ENCODE results near the gene SPN. TPM values are rescaled to one million over a fixed set of nuclear protein-coding genes. Genes with fewer than 3 reads are reported as not detected.

The SPN gene
- total RNA-seq, 4 donors from 2014 or later: 1.2 to 2.3 (median 2.0) TPM; not detected in 1

DNA sequence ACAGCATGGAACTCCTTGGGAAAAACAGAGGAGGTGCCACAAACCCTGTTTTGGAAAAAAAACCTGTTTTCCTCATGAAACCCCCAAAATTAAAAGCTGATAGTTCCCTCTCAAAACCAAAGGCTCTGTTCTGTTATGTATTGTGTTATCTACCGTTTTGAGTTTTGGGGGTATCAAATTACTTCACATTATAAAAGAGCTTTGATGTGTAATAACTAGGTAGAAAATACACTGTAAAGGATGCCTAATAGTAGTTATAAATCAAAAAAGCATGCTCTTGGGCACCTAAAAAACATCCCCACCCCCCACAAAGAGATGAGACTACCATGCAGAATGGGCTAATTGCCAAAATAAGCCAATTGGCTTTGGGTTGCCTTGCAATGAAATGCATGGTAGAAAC is 51.9 kb downstream of the SPN start:
- Histone ChIP-seq H3K4me1 (peaks cover 0 to 7% (median 0%) of the 10 kb centered on the region in 3 donors), H3K4me3 (no peak overlapping the region), H3K9me3 (no peaks in the 10 kb centered on the region), H3K36me3 (no peaks in the 10 kb centered on the region), H3K27ac (no peak overlapping the region), H3K27me3 (no peaks in the 10 kb centered on the region)
- TF ChIP-seq, protein P1, sequence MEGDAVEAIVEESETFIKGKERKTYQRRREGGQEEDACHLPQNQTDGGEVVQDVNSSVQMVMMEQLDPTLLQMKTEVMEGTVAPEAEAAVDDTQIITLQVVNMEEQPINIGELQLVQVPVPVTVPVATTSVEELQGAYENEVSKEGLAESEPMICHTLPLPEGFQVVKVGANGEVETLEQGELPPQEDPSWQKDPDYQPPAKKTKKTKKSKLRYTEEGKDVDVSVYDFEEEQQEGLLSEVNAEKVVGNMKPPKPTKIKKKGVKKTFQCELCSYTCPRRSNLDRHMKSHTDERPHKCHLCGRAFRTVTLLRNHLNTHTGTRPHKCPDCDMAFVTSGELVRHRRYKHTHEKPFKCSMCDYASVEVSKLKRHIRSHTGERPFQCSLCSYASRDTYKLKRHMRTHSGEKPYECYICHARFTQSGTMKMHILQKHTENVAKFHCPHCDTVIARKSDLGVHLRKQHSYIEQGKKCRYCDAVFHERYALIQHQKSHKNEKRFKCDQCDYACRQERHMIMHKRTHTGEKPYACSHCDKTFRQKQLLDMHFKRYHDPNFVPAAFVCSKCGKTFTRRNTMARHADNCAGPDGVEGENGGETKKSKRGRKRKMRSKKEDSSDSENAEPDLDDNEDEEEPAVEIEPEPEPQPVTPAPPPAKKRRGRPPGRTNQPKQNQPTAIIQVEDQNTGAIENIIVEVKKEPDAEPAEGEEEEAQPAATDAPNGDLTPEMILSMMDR (IDR thresholded peaks at IDR 0.05): no peak
- TF ChIP-seq POLR2A (IDR thresholded peaks at IDR 0.05) (no peak), POLR2AphosphoS5 (IDR thresholded peaks at IDR 0.05) (no peak), EP300 (IDR thresholded peaks at IDR 0.05) (no peak)
- whole genome bisulfite sequencing, 2 donors (ENCODE audit: low coverage in 1 of 2): 10 to 18% methylated on average over 1 of the region's 1 CpG
- no peak for ATAC-seq

DNA sequence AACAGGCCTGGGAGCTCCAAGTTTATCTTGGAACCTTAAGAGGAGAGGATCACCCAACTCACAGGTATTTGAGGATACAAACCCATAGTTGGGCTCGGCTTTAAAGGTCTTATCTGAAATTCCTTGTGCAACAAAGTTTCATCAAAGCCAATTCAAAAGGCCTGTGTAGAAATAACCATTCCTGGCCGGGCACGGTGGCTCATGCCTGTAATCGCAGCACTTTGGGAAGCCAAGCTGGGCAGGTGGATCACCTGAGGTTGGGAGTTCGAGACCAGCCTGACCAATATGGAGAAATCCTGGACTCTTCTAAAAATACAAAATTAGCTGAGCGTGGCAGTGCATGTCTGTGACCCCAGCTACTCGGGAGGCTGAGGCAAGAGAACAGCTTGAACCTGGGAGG is 54.1 kb downstream of the SPN start:
- no peaks in the 10 kb centered on the region for H3K36me3 ChIP-seq
- no peaks in the 10 kb centered on the region for H3K27me3 ChIP-seq
- no peaks in the 10 kb centered on the region for H3K4me1 ChIP-seq
- H3K4me3 ChIP-seq: no peak overlapping the region
- H3K27ac ChIP-seq: no peak overlapping the region
- TF ChIP-seq POLR2A (IDR thresholded peaks at IDR 0.05): no peak
- TF ChIP-seq, protein P1 (IDR thresholded peaks at IDR 0.05): no peak
- ATAC-seq: no peak
- no peaks in the 10 kb centered on the region for H3K9me3 ChIP-seq
- 83 to 97% methylated on average over 3 to 5 of the region's 7 CpGs for WGBS, 2 donors (ENCODE audit: low coverage in 1 of 2)

DNA sequence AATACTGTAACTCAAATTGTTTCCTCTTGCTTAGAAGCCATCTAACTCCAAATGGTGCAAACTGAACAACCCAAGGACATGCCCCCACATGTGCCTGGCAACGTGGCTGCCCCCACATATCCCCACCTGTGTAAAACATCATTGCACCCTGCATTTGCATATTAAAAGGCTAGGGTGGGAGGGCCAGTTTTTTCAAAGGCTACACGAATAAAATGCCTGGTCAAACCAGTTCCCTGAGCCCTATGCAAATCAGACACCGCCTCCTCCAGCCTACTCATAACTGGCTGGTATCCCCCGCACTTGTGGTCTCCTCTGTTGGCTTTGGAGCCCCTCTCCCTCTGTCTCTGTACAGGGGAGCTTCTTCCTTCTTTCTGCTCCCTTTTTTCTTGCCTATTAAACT is 56.0 kb downstream of the SPN start:
- 41 to 43% methylated on average over 3 to 4 of the region's 4 CpGs for WGBS, 2 donors (ENCODE audit: low coverage in 1 of 2)
- no peak for ATAC-seq
- Histone ChIP-seq H3K9me3 (no peaks in the 10 kb centered on the region), H3K4me3 (no peak overlapping the region), H3K27me3 (no peaks in the 10 kb centered on the region), H3K36me3 (no peaks in the 10 kb centered on the region), H3K4me1 (no peaks in the 10 kb centered on the region), H3K27ac (no peak overlapping the region)
- TF ChIP-seq POLR2AphosphoS5 (IDR thresholded peaks at IDR 0.05) (no peak), EP300 (IDR thresholded peaks at IDR 0.05) (no peak), POLR2A (IDR thresholded peaks at IDR 0.05) (no peak)
- TF ChIP-seq, protein P1 (IDR thresholded peaks at IDR 0.05): no peak

Other genes with a start within 250 kb of the SPN start
- 1 to 10 TPM; 5.4 to 8.4 (median 7.4) TPM for gene BOLA2, start 208.9 kb upstream of the SPN start, total RNA-seq
- 10 to 100 TPM; 11.4 to 30.7 (median 19.4) TPM for gene SLX1B, start 208.7 kb upstream of the SPN start, total RNA-seq
- 10 to 100 TPM; 10.3 to 22.2 (median 14.8) TPM for gene SULT1A4, start 203.3 kb upstream of the SPN start, total RNA-seq
- 100 to 1,000 TPM in 1 of 4 donors, 10 to 100 TPM in 2, 1 to 10 TPM in 1; 8.0 to 139 (median 42.1) TPM for gene NPIPB12, start 156.8 kb upstream of the SPN start, total RNA-seq
- gene QPRT, start 15.9 kb downstream of the SPN start, total RNA-seq: 1 to 10 TPM in 3 of 4 donors, under 1 TPM in 1; 0.62 to 6.7 (median 4.3) TPM
- 1 to 10 TPM in 2 of 4 donors, under 1 TPM in 2; 0.32 to 2.7 (median 1.3) TPM for gene C16orf54, start 82.7 kb downstream of the SPN start, total RNA-seq
- gene ZG16, start 115.0 kb downstream of the SPN start, total RNA-seq: not detected
- gene KIF22, start 127.5 kb downstream of the SPN start, total RNA-seq: 10 to 100 TPM in 3 of 4 donors, 1 to 10 TPM in 1; 9.4 to 17.3 (median 12.8) TPM
- 100 to 1,000 TPM in 3 of 4 donors, 10 to 100 TPM in 1; 86.3 to 212 (median 116) TPM for gene MAZ, start 143.3 kb downstream of the SPN start, total RNA-seq
- gene PRRT2, start 148.9 kb downstream of the SPN start, total RNA-seq: 10 to 100 TPM in 1 of 4 donors, 1 to 10 TPM in 3; 4.2 to 13.5 (median 6.0) TPM
- 10 to 100 TPM; 19.3 to 29.6 (median 20.2) TPM for gene PAGR1, start 152.9 kb downstream of the SPN start, total RNA-seq
- gene MVP, start 157.2 kb downstream of the SPN start, total RNA-seq: 100 to 1,000 TPM in 3 of 4 donors, 10 to 100 TPM in 1; 82.2 to 162 (median 129) TPM
- 100 to 1,000 TPM; 119 to 167 (median 130) TPM for gene CDIPT, start 200.0 kb downstream of the SPN start, total RNA-seq
- gene SEZ6L2, start 236.3 kb downstream of the SPN start, total RNA-seq: 1 to 10 TPM in 3 of 4 donors, not detected in 1; 1.1 to 1.6 (median 1.1) TPM
- under 1 TPM in 1 of 4 donors, not detected in 3; 0.42 TPM for gene ASPHD1, start 237.2 kb downstream of the SPN start, total RNA-seq